Hepatocyte (in vitro differentiated cells): ENCODE measurements around the gene MPZL1. TPM values are rescaled to one million over a fixed set of nuclear protein-coding genes. Genes with fewer than 3 reads are reported as not detected.
"Not testable (repeated sequence)": the region's sequence is repeated elsewhere in the genome, so short reads cannot be mapped to it uniquely, and the experiment has no call there.

ENCODE experiments used
- DNase-seq: peaks from one replicate; pipeline ENCODE4 v3.0.0-alpha.2; 2016; ENCODE audit warnings: low spot score
- H2AFZ ChIP-seq: fragments of 200-600 bp; sonication (generic); 2 replicates; pipeline ENCODE4 v1.6.0; 2016; ENCODE audit warnings: antibody characterized with exemption, mild to moderate bottlenecking
- H3K27ac ChIP-seq: fragments of 200-600 bp; sonication (generic); 2 replicates; pipeline ENCODE4 v1.5.1; 2016; ENCODE audit warnings: mild to moderate bottlenecking
- H3K27me3 ChIP-seq: fragments of 200-600 bp; sonication (generic); 2 replicates; pipeline ENCODE4 v1.6.1; 2016
- H3K36me3 ChIP-seq: fragments of 200-600 bp; sonication (generic); replicated peaks from 2 replicates; pipeline ENCODE4 v1.5.1; 2016; ENCODE audit warnings: low read depth; ENCODE audit not compliant: insufficient read depth
- H3K4me1 ChIP-seq: fragments of 200-600 bp; sonication (generic); 2 replicates; pipeline ENCODE4 v1.5.1; 2016; ENCODE audit warnings: mild to moderate bottlenecking, moderate library complexity; ENCODE audit not compliant: insufficient read depth
- H3K4me2 ChIP-seq: fragments of 200-600 bp; sonication (generic); 2 replicates; pipeline ENCODE4 v1.6.0; 2016
- H3K4me3 ChIP-seq: fragments of 200-600 bp; sonication (generic); 2 replicates; pipeline ENCODE4 v1.5.1; 2016; ENCODE audit warnings: mild to moderate bottlenecking
- H3K79me2 ChIP-seq: fragments of 200-600 bp; sonication (generic); 2 replicates; pipeline ENCODE4 v1.6.0; 2017; ENCODE audit warnings: mild to moderate bottlenecking
- H3K9me2 ChIP-seq: fragments of 200-600 bp; sonication (generic); replicated peaks from 2 replicates; pipeline ENCODE4 v1.6.0; 2017; ENCODE audit warnings: mild to moderate bottlenecking; ENCODE audit not compliant: insufficient read depth
- H3K9me3 ChIP-seq: fragments of 200-600 bp; sonication (generic); 2 replicates; pipeline ENCODE4 v1.5.1; 2016; ENCODE audit warnings: low read depth, mild to moderate bottlenecking
- H4K20me1 ChIP-seq: fragments of 200-600 bp; sonication (generic); 2 replicates; pipeline ENCODE4 v1.6.0; 2016; ENCODE audit warnings: mild to moderate bottlenecking; ENCODE audit not compliant: insufficient read depth, poor library complexity, severe bottlenecking
- CTCF ChIP-seq: fragments of 200-600 bp; sonication (generic); IDR thresholded peaks from 2 replicates; pipeline ENCODE4 v1.5.1; 2016; ENCODE audit warnings: antibody characterized with exemption, mild to moderate bottlenecking; ENCODE audit not compliant: poor library complexity
- EZH2 ChIP-seq: fragments of 200-600 bp; sonication (generic); IDR thresholded peaks from 2 replicates; pipeline ENCODE4 v1.6.1; 2016; ENCODE audit warnings: antibody characterized with exemption, mild to moderate bottlenecking, borderline replicate concordance
- EZH2phosphoT487 ChIP-seq: fragments of 200-600 bp; sonication (generic); IDR thresholded peaks from one replicate; pipeline ENCODE4 v1.6.1; 2018; ENCODE audit warnings: antibody characterized with exemption, mild to moderate bottlenecking, low read depth, moderate library complexity; ENCODE audit not compliant: unreplicated experiment, severe bottlenecking
- WGBS: methylation state at CpG from one replicate; pipeline ENCODE4 v1.1.6; 2016; ENCODE audit warnings: low lambda C conversion rate; ENCODE audit errors: missing lambda C conversion rate; 5-methylcytosine and 5-hydroxymethylcytosine counted together
- polyA plus RNA-seq: library from polyadenylated mRNA; unstranded; fragments of >200 nt; fragmentation: Nextera tagmentation; extraction: Ambion mirVana; gene quantifications from 2 replicates; pipeline ENCODE4 v1.2.1, GENCODE V29; 2016
- total RNA-seq: library from RNA; depleted of rRNA; stranded (reverse); fragments of >200 nt; gene quantifications from 2 replicates; pipeline ENCODE4 v1.2.3, GENCODE V29; 2014

The MPZL1 gene
- total and polyA plus RNA-seq, 2 experiments from 2014 or later: 176 to 245 TPM

- Histone ChIP-seq H3K4me2 (peak overlapping the region; percentile 64), H3K36me3 (no peaks in the 10 kb centered on the region), H3K4me3 (no peak overlapping the region), H4K20me1 (peaks cover 32% of the 10 kb centered on the region), H3K79me2 (peaks cover 100% of the 10 kb centered on the region), H3K4me1 (peaks cover 22% of the 10 kb centered on the region), H3K9me2 (no peaks in the 10 kb centered on the region), H3K9me3 (no peaks in the 10 kb centered on the region), H3K27me3 (no peaks in the 10 kb centered on the region), H3K27ac (peak overlapping the region; percentile 89), H2AFZ (no peak overlapping the region)
- DNase-seq: peak; percentile 25
- TF ChIP-seq CTCF (no peak), EZH2 (no peak), EZH2phosphoT487 (no peak)
- 34% methylated on average over 3 of the region's 3 CpGs for WGBS
These were observed 18.0 kb downstream of the MPZL1 start for GRCh38 chr1:167739752-167740151.

- H3K4me3 ChIP-seq, H3K9me2 ChIP-seq, H3K27ac ChIP-seq, H3K36me3 ChIP-seq, H2AFZ ChIP-seq, H3K9me3 ChIP-seq, H3K4me2 ChIP-seq, H3K27me3 ChIP-seq, DNase-seq: not testable (repeated sequence)
- 92% methylated on average over 7 of the region's 7 CpGs for WGBS
- peaks cover 32% of the 10 kb centered on the region for H4K20me1 ChIP-seq
- H3K4me1 ChIP-seq: peaks cover 22% of the 10 kb centered on the region
- H3K79me2 ChIP-seq: peaks cover 100% of the 10 kb centered on the region
These were observed 19.3 kb downstream of the MPZL1 start for GRCh38 chr1:167741103-167741502.

- H3K9me3 ChIP-seq, H3K4me2 ChIP-seq, H3K4me3 ChIP-seq, H3K9me2 ChIP-seq, H3K36me3 ChIP-seq, H2AFZ ChIP-seq, H3K27me3 ChIP-seq, DNase-seq: not testable (repeated sequence)
- Histone ChIP-seq H3K27ac (peak overlapping the region; percentile 0), H4K20me1 (peaks cover 29% of the 10 kb centered on the region), H3K79me2 (peaks cover 100% of the 10 kb centered on the region), H3K4me1 (peaks cover 22% of the 10 kb centered on the region)
- 97% methylated on average over 1 of the region's 1 CpG for WGBS
These were observed 20.7 kb downstream of the MPZL1 start for GRCh38 chr1:167742392-167743057.

- Histone ChIP-seq H4K20me1 (peaks cover 35% of the 10 kb centered on the region), H3K4me3 (no peak overlapping the region), H3K27me3 (no peaks in the 10 kb centered on the region), H3K4me1 (peaks cover 18% of the 10 kb centered on the region), H3K9me2 (no peaks in the 10 kb centered on the region), H3K4me2 (no peak overlapping the region), H3K79me2 (peaks cover 100% of the 10 kb centered on the region), H2AFZ (no peak overlapping the region), H3K9me3 (no peaks in the 10 kb centered on the region), H3K27ac (no peak overlapping the region), H3K36me3 (no peaks in the 10 kb centered on the region)
- WGBS: 90% methylated on average over 3 of the region's 3 CpGs
- TF ChIP-seq CTCF: no peak
- no peak for TF ChIP-seq EZH2
- no peak for TF ChIP-seq EZH2phosphoT487
- no peak for DNase-seq
These were observed 23.1 kb downstream of the MPZL1 start for GRCh38 chr1:167744901-167745300.
